AG04450 (cell line): ENCODE results near the gene EXOC2. TPM values are rescaled to one million over a fixed set of nuclear protein-coding genes. Genes with fewer than 3 reads are reported as not detected.

ENCODE experiments used
- CTCF ChIA-PET: fragments of 300-600, 350-600 bp; formaldehyde crosslinking; extraction: SDS; loops from one replicate; lab custom pipeline; 2022; ENCODE audit warnings: antibody characterized with exemption, inconsistent platforms; lab: Charles Lee
- POLR2A ChIA-PET: fragments of 350-600 bp; formaldehyde crosslinking; extraction: SDS; loops from one replicate; lab custom pipeline; 2021; ENCODE audit warnings: antibody characterized with exemption, inconsistent platforms; lab: Yijun Ruan, JAX
- DNase-seq: peaks from one replicate; pipeline ENCODE4 v3.0.0-alpha.2; 2011; ENCODE audit warnings: low read depth, low spot score
- H3K27ac ChIP-seq: one replicate; pipeline ENCODE4 v1.5.1; 2012; ENCODE audit warnings: low read depth, low read length, control low read depth
- H3K27me3 ChIP-seq: one replicate; pipeline ENCODE4 v1.6.0; 2012; ENCODE audit warnings: low read length; ENCODE audit not compliant: control insufficient read depth, insufficient read depth
- H3K4me3 ChIP-seq: 2 replicates; pipeline ENCODE4 v1.5.1; 2011; ENCODE audit warnings: mild to moderate bottlenecking, low read depth, low read length, control low read depth
- H3K9me3 ChIP-seq: 2 replicates; pipeline ENCODE4 v1.5.1; 2012; ENCODE audit warnings: low read length; ENCODE audit not compliant: control insufficient read depth, insufficient read depth
- polyA plus RNA-seq: library from polyadenylated mRNA; depleted of rRNA; stranded (reverse); fragments of >200 nt; gene quantifications from 2 replicates; pipeline ENCODE4 v1.2.3, GENCODE V29; 2011
- TF ChIP-seq, protein P1 (sequence below): IDR thresholded peaks from 2 replicates; pipeline ENCODE4 v1.5.1; 2011; ENCODE audit warnings: low read depth, low read length, control low read depth, inconsistent platforms

Gene EXOC2
- polyA plus RNA-seq, 1 experiment: 33.4 TPM

DNA sequence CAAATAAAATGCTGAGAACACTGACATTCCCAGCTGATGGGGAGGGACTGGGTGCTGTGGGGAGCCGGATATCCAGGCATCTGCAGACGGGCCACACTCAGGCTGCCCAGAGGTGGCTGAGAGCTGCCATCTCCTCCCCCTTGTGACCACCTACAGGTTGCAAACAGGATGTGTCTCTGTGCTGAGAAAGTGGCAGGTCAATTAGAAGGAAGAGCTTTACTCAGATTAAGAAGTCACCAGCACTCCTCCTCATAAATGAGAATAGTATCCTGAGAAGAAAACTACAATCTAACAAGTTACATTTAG is 99.1 kb downstream of the EXOC2 start:
- Histone ChIP-seq H3K9me3 (no peaks in the 10 kb centered on the region), H3K27ac (no peak overlapping the region), H3K27me3 (no peaks in the 10 kb centered on the region), H3K4me3 (no peak overlapping the region)
- TF ChIP-seq, protein P1, sequence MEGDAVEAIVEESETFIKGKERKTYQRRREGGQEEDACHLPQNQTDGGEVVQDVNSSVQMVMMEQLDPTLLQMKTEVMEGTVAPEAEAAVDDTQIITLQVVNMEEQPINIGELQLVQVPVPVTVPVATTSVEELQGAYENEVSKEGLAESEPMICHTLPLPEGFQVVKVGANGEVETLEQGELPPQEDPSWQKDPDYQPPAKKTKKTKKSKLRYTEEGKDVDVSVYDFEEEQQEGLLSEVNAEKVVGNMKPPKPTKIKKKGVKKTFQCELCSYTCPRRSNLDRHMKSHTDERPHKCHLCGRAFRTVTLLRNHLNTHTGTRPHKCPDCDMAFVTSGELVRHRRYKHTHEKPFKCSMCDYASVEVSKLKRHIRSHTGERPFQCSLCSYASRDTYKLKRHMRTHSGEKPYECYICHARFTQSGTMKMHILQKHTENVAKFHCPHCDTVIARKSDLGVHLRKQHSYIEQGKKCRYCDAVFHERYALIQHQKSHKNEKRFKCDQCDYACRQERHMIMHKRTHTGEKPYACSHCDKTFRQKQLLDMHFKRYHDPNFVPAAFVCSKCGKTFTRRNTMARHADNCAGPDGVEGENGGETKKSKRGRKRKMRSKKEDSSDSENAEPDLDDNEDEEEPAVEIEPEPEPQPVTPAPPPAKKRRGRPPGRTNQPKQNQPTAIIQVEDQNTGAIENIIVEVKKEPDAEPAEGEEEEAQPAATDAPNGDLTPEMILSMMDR: no peak
- CTCF ChIA-PET: interaction anchor here (0.6 to 6.5 kb wide), 24 partner anchors 10 to 843 kb away, joined by 3 to 59 read pairs (median 7); no protein-coding TSS in a partner anchor
- POLR2A ChIA-PET: no interaction called here
- DNase-seq: no peak

DNA sequence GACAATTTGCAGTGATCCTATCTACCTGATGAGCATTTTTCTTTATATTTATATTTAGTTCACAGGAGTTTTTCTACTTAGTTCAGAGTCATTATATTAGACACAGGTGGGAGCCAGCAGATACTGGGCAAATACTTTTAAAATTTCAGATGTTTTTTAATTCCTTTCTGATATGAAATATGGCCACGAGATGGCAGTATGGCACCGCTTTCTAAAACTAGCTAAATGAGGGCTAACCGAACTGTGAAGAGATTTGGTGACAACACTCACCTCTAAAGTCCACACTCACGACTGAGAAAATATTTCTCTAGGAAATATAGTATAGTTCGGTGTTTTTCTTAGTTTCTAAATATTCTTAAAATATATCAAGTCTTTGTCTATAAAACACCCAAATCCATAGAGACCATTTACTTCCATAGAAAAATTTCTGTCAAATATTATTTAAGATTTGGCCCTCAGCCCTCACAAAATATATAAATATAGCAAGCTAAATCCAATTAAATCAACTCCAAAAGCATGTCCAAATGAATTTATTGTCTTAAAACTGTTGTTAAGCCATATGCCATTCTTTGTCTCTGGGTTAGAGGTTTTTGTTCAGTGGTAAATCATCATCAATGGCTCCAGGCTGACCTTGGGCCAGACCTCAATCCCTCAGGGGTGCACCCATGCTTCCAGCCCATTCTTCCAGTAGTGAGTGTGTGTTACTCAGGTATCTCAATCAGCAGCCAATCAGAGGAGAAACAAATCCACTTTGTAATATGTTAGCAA is 99.6 kb downstream of the EXOC2 start:
- H3K4me3 ChIP-seq: no peak overlapping the region
- H3K27me3 ChIP-seq: no peaks in the 10 kb centered on the region
- CTCF ChIA-PET: interaction anchor here (0.6 to 6.5 kb wide), 67 partner anchors 9 to 867 kb away, joined by 3 to 59 read pairs (median 4); no protein-coding TSS in a partner anchor
- H3K27ac ChIP-seq: no peak overlapping the region
- POLR2A ChIA-PET: interaction anchor here (0.7 kb wide), 1 partner anchor 128 kb away, joined by 3 read pairs; no protein-coding TSS in a partner anchor
- TF ChIP-seq, protein P1: peak; percentile 64
- no peaks in the 10 kb centered on the region for H3K9me3 ChIP-seq
- DNase-seq: no peak

DNA sequence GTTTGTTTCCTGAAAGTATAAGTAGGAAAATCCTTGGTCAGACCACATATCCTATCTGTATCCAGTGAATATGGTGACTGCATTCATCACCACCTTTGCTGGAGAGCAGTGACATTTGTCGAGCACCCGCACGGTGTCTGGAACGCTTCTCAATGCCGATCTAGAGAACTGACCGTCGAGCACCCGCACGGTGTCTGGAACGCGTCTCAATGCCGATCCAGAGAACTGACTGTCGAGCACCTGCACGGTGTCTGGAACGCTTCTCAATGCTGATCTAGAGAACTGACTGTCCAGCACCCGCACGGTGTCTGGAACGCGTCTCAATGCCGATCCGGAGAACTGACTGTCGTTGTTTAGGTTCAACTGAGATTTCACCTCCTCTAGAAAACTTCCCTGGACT is 103.8 kb downstream of the EXOC2 start:
- TF ChIP-seq, protein P1: no peak
- ChIA-PET CTCF (interaction anchor here (0.7 to 3.9 kb wide), 2 partner anchors 32 to 198 kb away, joined by 3 to 17 read pairs; no protein-coding TSS in a partner anchor), POLR2A (no interaction called here)
- no peak for DNase-seq
- no peak overlapping the region for H3K4me3 ChIP-seq
- no peaks in the 10 kb centered on the region for H3K9me3 ChIP-seq
- no peak overlapping the region for H3K27ac ChIP-seq
- H3K27me3 ChIP-seq: no peaks in the 10 kb centered on the region

DNA sequence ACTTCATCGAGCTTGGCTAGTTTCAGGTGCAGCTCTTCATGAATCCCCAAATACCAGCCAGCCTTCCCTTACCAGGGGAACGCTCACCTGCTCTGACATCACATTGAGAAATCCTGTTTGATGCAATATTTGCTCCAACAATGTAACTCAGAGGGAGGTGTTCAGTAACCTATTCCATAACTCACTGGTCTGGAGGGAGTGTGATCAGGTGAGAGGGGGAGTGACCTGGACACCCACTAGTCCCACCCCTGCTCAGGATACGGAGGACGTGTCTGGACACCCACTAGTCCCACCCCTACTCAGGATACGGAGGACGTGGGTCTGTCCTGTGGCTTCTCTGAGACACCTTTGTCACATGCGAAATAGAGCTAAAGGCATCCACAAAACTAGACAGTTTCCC is 106.4 kb downstream of the EXOC2 start:
- ChIA-PET POLR2A (interaction anchor here (0.5 kb wide), 1 partner anchor 106 kb away, joined by 5 read pairs; no protein-coding TSS in a partner anchor), CTCF (interaction anchor here (1.5 to 2.6 kb wide), 3 partner anchors 93 to 211 kb away, joined by 5 to 10 read pairs (median 9); no protein-coding TSS in a partner anchor)
- no peaks in the 10 kb centered on the region for H3K27me3 ChIP-seq
- DNase-seq: no peak
- H3K27ac ChIP-seq: no peak overlapping the region
- H3K9me3 ChIP-seq: no peaks in the 10 kb centered on the region
- H3K4me3 ChIP-seq: no peak overlapping the region
- TF ChIP-seq, protein P1: no peak

DNA sequence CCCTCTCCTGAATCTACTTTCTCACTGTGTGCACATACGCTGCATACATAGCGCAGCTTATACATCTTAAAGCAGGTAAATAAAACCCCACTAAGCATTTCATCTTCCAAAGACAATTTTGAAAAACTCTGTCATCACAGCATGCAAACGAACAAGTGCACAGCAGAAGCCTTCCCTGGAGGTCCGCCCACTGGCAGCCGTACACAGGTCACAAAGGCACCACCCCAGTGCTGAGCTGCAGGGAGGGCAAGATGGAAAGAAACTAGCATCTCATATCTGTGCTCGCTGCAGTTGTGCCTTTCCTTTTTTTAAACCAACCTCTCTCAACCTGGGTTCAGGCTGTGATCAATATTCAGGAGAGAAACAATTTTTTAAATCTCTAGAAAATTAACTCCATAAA is 109.3 kb downstream of the EXOC2 start:
- ChIA-PET CTCF (interaction anchor here (0.7 to 4.0 kb wide), 5 partner anchors 10 to 813 kb away, joined by 3 to 57 read pairs (median 8); no protein-coding TSS in a partner anchor), POLR2A (no interaction called here)
- H3K27me3 ChIP-seq: no peaks in the 10 kb centered on the region
- no peak overlapping the region for H3K4me3 ChIP-seq
- H3K27ac ChIP-seq: no peak overlapping the region
- TF ChIP-seq, protein P1: no peak
- no peak for DNase-seq
- no peaks in the 10 kb centered on the region for H3K9me3 ChIP-seq
